Cortex of kidney (tissue), 1 donor: ENCODE data around the gene SHPK.
A peak's percentile ranks its signal among the peaks of the same experiment; 100 is the strongest.

Source experiments
- DNase-seq: peaks from one replicate; lab custom pipeline; 2025; lab: John Stamatoyannopoulos, UW

The SHPK gene, protein sequence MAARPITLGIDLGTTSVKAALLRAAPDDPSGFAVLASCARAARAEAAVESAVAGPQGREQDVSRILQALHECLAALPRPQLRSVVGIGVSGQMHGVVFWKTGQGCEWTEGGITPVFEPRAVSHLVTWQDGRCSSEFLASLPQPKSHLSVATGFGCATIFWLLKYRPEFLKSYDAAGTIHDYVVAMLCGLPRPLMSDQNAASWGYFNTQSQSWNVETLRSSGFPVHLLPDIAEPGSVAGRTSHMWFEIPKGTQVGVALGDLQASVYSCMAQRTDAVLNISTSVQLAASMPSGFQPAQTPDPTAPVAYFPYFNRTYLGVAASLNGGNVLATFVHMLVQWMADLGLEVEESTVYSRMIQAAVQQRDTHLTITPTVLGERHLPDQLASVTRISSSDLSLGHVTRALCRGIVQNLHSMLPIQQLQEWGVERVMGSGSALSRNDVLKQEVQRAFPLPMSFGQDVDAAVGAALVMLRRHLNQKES

DNA sequence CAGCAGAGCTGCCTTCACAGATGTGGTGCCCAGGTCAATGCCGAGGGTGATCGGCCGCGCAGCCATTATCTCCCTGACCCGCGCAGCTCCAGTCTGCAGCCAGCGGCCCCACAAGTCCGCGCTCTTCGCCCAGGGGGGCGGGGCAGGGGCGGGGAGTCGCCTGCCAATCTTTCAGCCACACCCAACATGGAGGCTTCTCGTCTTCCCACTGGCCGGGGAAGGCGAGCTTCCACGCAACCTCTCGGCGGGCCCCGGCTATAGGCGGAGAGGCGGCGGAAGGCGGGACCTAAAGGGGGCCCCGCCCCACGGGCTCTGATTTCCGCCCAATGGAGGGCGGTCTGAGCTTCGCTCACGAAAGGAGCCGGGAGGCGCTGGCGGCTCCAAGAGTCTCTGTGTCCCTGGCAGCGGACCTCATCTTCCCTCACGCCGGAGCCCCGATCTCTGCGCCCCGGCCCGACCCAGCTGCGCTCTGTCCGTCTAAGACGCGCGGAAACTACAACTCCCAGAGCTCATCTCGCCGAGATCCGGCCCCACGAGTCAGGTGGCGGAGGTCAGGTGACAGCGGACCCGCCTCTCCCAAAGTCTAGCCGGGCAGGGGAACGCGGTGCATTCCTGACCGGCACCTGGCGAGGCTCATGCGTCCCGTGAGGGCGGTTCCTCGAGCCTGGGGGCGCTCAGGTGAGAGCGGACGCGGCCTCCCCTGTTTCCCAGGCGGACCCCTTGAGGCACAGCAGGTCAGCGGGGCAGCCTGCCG lies at the start of gene SHPK, which contains the start of gene CTNS:
TSS of gene SHPK (minus strand) at position 97 of the 754 bp plus-strand sequence. CDS start at position 66, 31 bp downstream.
TSS of gene CTNS (plus strand) at position 607 of the 754 bp plus-strand sequence. CDS start 3,447 bp downstream, outside the sequence.
- peak; percentile 94 for DNase-seq

DNA sequence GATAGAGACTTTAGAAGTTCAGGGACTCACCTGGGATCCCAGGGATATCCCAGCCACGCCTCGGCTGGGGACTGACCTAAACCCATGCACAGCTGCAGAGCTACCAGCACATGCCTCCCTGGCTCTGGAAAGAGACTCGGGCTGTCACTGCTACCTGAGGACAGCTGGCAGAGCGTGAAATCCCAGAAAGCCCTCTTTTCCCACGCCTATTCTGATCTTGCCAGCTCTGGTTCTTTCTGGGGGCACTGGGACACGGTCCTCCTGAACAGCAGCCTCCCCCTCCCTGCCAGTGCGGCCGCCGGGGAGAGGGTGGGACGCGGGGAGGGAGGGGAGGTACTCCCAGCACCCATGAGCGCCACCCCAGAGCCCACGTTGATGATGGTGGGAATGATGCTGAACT lies 49.1 kb upstream of the SHPK start:
- DNase-seq: no peak

DNA sequence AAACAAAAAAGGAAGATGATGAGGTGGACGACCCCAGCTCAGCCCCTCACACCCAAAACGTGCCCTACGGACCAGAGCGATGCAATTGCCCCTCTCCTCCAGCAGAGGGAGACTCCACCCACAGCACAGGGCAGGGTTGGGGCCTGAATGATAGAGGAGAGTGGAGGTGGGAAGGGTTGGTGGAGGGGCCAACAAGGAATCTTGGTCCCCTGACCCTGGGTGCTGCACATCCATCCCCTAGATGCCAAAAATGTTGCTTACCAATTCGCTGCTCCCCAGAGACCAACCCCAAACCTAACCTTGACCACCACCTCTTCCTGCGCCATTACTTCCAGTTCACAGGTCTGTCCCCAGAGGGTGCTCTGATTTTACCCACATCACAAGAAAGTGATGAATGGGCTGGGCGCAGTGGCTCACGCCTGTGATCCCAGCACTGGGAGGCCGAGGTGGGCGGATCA lies 47.0 kb upstream of the SHPK start:
- no peak for DNase-seq

DNA sequence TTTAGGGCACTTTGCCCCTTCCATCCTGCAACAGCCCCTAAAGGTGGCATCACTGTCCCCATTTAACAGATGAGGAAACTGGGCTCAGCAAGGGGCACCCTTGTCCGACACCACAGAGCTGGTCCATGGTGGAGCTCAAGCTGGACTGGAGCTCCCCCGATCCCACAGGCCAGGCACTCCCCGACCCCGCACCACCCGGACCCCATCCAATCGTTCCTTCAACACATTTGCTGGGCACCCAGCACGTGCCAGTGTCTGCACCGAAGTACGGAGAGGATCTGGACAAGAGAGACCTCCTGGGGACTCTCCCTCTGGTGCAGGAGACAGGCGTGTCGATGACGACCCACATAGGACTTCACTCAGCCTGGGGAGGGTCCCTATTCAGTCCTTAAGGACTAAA lies 46.0 kb upstream of the SHPK start:
- no peak for DNase-seq

DNA sequence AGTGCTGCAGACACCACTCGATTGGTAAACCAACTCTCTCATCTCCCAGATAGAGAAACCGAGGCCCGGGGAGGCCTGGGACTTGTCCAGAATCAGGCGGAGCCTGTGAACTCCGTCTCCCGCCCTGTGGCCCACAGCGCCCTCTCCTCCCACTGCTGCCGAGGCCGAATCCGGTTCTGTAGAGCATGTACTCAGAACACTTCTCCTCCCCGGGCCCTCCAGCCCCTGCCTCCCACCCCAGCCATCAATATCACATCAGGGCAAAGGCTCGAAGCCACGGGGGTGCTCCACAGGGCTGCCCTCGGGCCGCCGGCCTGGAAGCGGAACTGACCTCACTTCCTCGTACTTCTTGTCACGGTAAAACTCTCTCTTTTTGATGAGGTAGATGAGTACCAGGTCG lies 45.5 kb upstream of the SHPK start:
- no peak for DNase-seq

DNA sequence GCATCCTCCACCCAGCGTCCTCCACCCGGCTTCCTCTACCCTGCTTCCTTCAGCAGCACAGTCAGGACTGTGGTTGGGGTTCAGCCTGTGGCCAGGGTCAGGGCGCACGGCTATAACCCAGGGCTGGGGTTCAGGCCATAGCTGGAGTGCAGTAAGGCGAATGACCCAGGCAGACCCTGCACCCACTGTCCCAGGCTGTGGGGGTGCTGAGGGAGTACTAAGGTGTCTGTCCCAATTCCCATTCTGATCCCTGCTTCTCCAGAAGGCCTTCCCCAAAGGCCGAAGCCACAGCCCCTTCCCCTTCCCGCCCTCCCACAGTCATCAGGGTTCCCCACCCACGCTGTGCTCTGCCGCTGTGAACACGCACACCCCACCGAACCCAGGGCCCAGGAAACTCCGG lies 45.0 kb upstream of the SHPK start:
- DNase-seq: no peak

DNA sequence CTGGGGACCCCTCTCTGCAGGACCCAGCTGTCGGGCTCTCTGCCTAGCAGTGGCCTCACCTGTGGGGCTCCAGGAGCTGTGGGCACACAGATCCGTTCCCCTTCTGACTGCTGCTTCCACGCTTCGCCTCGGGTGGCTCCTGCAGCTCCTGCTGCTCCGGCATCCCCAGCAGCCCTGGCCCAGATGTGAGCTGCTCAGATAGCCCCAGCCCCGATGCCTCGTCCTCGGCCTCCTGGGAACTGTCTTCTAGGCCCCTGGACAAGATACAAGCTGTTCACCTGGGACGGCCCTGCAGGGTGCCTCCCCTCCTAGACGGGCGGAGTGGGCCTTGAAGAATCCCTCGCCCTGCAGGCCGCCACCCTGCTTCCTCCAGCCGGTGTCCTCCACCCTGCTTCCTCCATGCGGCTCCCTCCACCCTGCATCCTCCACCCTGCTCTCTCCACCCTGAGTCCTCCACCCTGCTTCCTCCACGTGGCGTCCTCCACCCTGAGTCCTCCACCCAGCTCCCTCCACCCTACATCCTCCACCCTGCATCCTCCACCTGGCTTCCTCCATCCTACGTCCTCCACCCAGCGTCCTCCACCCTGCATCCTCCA lies 43.6 kb upstream of the SHPK start:
- DNase-seq: no peak

DNA sequence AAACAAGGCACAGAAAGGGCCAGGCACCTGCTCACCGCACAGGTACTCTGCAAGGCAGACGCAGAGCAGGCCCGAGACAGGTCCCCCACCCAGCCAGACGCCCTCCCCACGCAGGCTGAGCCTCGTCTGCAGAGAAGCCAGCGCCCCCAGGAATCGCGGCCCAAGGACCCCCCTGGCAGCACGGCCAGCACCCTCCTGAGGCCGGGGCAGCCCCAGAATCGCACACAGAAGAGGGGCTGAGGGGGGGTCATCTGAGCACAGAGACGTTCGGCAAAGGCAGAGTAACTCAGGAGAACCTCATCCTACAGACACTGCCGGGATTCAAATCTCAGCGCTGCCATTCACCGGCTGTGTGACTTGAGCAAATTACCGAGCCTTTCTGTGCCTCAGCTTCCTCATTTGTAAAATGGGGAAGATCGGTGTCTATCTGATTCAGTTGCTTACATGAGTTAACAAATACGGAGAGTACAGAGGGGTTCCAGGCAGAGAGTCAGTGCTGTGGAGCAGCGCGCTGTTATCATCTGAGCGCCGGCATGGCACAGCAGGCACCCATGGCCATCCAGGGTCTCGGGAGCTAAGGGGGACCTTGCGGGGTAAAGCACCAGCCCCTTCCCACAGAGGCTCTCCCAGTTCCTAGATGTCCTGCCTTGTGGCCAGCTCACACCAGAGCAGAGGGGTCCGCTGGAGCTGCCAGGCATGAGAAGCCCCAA lies 42.9 kb upstream of the SHPK start:
- DNase-seq: no peak

DNA sequence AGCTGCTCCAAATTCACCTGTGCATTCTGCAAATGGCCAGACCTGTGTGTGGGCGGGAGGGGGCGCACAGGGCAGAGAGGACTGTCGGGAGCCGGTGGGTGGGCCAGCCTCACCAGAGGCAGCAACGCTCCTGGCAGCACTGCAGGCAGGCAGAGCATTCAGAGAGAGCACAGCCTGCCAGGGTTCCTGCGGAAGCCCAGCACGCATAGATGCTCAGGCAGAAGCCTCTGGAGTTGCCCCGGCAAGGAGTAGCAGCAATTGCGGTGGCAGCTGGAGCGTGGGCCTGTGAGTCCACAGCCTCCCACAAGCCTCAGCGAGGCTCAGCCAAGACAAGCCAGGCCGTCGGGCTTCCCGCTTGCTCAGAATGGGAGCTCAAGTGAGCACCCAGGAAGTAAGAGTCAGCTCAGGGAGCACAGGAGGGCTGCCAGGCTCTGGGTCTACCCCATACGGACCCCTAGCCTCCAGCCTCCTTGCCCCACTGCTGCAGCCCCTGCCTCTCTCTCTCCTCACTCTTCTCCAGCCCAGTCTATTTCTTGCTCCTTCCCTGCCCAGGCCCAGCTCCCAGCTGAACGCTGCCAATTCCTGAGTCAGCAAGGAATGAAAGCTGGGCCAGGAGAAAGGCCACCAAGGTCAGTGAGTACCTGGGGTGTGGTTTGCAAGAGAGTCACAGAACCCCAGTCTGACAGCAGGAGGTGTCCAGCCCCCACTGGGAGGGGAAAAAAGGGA lies 42.2 kb upstream of the SHPK start:
- no peak for DNase-seq

DNA sequence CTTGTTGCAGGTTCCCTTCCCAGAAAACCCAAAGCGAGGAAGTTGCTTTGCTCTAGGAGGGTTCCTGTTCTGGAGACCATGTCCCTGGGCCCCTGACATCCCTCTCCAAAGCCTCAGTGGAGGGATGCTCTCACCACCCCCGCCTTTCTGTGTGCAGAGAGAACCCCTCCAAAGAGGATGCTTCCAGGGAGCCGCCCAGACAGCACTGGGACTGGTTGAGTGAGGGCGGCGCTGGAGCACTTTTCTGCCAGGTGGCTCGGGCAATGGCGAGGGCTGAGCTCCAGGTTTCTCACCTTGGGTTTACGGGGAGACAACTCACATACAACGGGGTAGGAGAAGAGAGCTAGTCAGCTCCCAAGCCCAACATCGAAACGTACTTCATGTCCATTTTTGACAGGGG lies 39.8 kb upstream of the SHPK start:
- no peak for DNase-seq

DNA sequence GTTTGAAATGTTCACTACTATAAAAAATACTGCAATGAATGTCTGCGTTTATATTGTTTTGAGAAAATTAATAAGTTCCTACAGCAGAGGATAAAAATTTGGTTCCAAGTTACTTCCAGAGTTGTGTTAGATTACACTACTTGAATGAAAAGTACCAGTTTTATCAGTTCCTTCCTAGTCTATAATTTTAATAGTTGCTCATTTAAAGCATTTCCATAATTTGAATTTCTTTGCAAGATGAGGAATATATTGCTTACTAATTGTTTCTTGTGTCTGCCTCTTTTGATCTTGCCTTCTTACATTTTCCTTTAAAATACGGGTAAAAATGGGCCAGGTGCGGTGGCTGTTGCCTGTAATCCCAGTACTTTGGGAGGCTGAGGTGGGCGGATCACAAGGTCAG lies 36.5 kb upstream of the SHPK start:
- DNase-seq: no peak

DNA sequence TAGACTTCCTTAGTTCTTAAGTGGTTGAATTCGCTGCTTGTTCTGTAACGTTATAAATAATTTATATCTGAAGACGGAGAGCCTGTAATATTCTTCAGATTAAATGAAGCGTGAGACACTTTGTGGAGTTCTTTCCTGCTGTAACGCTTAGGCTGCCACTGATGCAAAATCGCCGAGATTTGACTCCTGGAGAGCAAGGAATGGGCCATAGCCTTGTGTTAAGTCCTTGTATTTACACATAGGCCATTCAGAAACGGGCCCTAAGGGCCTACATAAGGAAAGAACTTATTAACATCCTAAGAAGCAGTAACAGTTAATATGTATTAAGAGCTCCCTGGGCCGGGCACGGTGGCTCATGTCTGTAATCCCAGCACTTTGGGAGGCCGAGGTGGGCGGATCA lies 33.5 kb upstream of the SHPK start:
- no peak for DNase-seq

DNA sequence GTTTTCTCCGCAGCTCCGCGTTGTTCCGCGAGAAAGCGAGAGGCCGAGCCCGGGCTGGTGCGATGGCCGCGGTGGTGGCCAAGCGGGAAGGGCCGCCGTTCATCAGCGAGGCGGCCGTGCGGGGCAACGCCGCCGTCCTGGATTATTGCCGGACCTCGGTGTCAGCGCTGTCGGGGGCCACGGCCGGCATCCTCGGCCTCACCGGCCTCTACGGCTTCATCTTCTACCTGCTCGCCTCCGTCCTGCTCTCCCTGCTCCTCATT lies 33.0 kb upstream of the SHPK start:
- no peak for DNase-seq

DNA sequence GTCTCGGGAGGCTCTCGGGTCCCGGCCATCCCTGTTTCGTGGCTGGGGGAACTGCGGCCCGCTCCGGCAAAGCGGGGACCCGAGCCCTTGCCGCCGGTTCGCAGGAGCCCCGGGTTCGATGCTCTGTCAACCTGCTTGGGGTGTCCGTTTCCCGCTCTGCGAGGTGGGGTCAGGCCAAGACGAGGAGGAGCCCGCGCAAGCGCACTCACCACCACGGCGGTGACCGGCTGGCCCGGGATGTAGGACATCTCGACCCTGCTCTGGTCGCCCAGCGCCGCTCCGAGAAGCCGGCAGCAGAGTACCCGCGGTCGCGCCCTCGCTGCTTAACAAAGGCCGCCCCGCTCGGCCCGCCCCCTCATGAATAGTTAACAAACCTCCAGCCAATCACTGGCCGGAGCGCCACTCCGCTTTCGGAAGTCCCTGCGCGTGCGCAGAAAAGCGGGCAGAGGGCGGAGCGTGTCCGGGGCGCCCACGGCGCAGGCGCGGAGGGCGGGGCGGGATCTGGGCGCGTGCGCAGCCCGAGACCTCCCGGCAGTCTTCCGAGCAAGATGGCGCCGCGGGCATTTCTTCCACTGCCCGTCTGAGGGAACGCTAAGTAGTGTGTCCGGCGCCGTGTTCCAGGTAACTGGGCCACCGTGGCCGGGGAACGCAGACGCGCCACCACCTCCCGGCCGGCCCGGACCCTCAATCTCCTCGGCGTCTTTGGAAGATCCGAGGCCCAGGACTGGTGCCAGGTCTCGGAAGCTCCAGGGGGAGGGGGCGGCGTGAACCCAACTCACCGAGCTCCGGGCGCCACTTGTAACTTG lies 32.4 kb upstream of the SHPK start, which contains the start of the genes EMC6 and TAX1BP3:
TSS of gene EMC6 (plus strand) at position 534 of the 806 bp plus-strand sequence. CDS start 335 bp downstream, outside the sequence.
TSS of gene TAX1BP3 (minus strand) at position 300 of the 806 bp plus-strand sequence. CDS start at position 248, 52 bp downstream.
- DNase-seq: peak; percentile 60

DNA sequence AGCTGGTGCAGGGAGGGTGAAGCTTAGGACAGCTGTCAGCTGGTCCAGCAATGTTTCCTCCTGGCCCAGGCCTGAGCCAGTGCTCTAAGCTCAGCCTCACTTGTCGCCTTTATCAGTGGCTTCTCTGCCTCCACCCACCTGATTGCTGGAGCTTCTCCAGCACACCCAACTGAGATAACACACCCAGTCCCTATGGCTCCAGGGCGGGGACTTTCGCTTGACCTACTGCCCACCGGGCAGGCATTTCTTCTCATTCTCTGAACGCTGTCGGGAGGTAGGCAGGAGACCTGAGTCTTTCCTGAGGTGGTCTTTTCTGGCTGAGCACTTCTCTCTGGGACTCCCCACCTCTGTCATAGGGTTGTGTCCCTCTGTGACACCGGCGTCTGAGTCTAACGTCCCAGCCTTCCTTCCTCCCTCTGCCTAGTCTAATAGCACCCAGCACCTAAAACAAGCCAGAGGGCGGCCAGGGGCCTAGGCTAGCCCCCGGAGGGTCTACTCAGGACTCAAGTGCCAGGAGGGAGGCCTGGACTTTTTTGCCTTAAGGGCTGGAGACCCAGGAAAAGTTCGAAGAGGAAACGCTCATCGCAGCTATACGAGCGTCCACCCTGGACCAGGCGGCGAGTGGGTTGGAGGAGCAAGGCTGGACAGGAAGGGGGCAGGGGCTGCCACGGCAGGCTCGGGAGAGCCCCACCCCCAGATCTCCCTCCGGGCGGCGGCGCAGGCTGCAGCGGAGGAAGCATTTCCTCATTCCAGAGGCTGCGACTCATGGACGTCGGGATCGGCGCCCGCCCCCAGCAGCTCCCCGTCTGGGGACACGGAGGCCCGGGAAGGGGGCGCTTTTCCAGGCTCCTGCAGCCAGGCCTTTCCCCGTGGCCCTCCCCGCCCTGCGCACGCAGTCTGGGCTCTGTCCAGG lies 31.6 kb upstream of the SHPK start:
- no peak for DNase-seq

DNA sequence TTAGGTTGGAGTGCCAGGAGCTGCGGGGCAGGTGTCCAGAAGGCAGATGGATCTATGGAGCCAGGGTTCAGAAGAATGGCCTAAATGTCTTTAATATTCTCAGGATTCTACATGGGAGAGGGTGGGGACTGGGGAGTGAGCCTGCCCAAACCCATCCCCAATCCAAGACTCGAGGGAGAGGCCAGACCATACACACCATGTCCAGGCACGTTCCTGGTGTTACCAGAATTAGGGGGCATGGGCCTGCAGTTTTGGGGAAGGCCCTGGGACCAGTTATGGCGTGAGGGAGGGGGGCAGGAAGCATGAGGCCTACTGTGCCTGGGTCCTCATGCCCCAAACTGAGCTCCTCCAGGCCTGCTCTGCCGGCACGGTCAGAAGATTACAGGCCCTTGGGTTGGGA lies 30.5 kb upstream of the SHPK start:
- no peak for DNase-seq

DNA sequence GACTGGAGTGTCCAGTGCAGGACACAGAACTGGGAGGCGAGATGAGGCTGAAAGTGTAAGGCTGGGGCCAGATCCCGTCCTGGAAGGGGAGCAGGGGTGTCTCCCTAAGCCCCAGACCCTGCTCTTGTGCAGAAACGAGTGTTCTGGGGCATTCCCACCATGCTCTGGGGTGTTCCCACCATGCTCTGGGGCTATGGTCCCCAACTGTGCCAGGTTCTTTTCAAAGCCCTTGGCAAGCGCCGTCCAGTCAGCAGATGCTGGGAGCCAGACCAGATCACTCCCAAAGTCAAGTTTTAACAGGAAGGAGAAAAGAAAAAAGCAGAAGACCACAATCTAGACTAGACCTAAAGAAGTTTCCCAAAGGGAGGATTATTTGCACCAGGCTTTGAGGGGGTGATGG lies 29.8 kb upstream of the SHPK start:
- no peak for DNase-seq

DNA sequence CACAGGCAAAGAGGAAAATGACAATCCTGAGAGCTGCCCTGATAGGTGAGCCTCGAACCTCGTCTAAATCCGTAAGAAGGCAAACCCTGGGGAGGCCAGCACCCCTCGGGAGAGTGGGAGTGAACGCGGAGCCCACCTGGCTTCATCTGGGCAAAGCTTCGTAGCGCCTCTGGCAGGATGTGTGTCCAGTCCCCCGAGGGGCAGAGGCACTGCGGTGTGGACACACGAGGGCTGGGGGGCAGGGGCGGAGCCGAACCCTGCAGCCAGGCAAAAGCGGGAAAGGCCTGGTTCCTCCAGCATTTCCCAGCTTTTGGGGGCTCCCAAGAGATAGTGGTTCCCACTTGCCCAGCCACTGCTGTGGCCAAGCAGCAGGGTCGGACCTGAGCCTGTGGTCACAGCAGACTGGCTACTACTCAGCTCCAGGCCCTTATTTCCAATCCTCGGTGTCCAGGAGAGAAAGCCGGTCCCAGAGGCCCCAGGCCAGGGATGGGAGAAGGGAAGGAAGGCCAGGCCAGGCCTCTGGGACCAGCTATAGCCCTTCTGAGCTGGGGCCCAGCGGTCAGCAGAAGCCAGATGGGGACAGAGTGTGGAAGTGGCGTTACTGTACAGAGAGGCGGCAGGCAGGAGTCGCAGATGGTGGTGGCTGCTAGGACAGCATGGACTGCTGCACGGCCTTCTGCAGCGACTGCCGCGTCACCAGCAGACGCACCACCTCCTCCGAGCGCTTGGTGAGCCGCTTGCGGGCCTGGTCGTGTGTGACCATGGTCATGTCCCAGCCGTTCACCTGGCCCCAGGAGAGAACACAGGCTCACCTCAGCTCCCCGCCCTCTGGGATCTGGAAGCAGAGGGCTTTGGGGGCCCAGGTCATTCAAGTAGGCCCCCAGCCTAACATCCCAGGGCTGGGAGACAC lies 27.3 kb upstream of the SHPK start:
- no peak for DNase-seq
